Stimulated activated CD4-positive, alpha-beta T cell treated with anti-CD3 and anti-CD28 coated beads, Interleukin-1b, Interleukin-23, amount 100 ng/mL, for 1 hour (primary cell): ENCODE data around the gene ATAD3B.
"Not testable (repeated sequence)": the region's sequence is repeated elsewhere in the genome, so short reads cannot be mapped to it uniquely, and the experiment has no call there.

Experiments
- DNase-seq, 2 donors: peaks; one replicate each; pipeline ENCODE4 v3.0.0-alpha.2; 2020; ENCODE audit warnings: low read depth in 2 of 2

ATAD3B gene

DNA sequence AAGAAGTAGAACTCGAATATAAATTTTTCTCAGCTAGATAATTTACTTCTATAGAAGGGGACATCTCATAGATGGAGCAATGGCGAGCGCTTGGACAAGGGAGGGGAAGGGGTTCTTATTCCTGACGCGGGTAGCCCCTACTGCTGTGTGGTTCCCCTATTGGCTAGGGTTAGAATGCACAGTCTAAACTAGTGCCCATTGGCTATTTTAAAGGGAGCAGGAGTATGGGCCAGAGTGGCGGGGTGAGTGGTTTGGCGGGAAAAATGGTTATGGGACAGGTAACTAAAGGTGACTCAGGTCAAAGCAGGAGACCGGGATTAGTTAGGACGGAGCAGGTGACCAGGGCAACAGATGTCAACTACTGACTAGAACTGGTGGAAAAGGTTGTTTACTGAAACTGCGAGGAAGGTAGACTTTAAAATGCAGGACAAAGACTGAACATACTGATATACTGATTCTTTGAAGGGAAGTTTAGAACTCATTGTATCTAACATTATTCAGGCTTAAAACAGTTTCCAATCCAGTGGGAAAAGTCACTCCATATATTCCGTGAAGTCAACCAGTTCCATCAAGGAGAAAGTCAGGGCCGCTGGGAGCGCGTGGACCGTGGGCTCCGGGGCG lies 39.5 kb downstream of the ATAD3B start:
- DNase-seq, result no peak

DNA sequence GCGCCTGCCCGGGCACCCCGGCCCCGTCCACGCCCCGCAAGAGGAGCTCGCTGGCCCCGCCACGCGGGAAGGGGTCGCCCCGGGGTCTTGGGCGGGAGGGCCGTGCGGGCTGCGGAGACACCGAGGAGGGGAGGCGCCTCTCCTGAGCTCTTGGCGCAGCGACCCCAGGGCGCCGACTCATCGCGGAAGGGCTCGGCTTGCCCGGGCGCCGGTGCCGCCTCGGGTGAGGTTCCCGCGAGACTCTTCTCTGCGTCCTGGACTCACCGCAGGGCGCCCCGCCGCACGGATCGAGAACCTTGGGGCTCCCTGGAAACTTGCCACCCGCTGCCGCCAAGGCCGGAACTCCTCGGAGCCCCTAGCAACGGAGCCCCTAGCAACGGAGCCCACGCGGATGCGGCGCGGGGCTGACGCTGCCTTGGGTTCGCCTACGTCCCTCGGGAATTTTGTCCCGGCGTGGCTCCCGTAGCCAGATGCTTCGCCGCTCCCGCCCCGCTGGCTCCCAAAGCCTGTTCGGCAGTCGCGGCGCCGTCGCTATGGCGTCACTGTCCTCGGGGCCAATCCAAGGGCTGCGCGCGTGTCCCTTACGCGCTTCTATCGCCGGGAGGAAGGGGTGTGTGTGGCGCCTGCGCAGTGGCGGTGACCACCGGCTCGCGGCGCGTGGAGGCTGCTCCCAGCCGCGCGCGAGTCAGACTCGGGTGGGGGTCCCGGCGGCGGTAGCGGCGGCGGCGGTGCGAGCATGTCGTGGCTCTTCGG lies 40.1 kb downstream of the ATAD3B start, which contains the start of gene ATAD3A:
Gene ATAD3A (plus strand): TSS at position 630 of the 753 bp plus-strand sequence. CDS start 107 bp downstream, at position 737.
- DNase-seq, result peak; percentile 86 to 90

DNA sequence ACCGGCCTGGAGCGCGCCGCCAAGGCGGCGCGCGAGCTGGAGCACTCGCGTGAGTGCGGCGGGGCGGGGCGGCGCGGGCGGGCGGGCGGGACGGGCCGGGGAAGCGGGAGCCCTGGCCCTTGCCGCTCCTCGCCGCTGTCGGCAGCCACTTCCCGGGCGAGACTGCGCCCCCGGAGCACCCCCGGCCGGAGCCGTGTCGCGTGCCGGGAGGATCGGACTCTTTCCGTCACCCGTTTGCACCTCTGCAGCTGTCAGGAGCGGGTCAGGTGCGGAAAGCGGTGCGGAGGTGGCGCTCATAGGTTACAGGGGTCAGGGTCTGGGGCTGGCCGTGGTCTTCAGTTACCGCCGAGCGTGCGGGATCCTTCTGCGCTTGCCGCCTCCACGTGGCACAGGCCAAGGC lies 40.9 kb downstream of the ATAD3B start:
- DNase-seq, result not testable (repeated sequence)

DNA sequence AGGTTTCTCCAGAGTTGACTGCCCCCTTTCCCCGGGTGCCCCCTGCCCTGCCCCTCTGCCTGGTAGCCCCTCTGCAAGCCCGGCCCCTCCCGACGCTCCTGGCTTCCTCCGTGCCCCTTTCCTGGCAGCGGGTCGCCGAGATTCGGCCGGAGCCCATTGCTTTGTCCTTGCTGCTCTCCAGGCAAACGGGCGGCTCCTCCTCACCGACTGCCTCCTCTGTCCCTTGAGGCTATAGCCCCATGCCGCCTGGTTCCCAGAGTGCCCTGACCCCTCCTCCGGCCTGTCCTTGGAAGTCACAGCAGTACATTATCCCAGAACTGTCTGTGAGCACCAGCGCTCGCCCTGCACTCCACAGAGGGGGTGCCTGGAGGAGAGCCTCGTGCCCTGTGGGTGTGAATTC lies 42.1 kb downstream of the ATAD3B start:
- DNase-seq, result not testable (repeated sequence)

DNA sequence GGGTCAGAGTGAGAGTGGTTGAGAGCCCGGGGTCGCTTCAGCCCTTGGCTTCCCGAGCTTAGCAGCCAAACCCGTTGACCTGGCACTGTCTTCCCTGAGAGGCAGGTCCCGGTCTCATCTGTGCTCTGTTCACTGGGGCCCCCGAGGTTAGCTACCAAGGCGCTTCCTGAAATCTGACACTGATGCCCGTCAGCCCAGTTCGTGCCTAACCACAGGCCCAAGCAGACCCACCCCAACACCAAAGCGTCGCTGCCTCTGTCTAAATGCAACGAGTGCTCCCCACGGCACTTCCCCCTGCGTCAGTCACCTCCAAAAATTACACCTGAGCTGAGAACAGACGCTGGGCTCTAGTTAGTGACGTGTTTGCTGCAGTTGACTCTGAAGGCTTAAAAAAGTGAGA lies 42.8 kb downstream of the ATAD3B start:
- DNase-seq, result not testable (repeated sequence)

DNA sequence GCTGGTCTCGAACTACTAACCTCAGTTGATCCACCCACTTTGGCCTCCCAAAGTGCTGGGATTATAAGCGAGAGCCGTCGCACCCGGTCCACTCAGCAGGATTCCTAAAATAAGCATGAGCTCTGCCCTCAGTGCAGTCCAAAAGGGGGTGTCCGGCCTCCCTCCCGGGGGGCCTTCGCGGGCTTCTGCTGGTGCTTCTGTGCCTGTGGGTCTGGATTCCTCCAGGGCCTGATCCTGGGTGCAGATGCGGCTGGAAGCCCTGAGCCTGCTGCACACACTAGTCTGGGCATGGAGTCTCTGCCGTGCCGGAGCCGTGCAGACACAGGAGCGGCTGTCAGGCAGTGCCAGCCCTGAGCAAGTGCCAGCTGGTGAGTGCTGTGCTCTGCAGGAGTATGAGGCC lies 45.4 kb downstream of the ATAD3B start:
- not testable (repeated sequence) for DNase-seq

DNA sequence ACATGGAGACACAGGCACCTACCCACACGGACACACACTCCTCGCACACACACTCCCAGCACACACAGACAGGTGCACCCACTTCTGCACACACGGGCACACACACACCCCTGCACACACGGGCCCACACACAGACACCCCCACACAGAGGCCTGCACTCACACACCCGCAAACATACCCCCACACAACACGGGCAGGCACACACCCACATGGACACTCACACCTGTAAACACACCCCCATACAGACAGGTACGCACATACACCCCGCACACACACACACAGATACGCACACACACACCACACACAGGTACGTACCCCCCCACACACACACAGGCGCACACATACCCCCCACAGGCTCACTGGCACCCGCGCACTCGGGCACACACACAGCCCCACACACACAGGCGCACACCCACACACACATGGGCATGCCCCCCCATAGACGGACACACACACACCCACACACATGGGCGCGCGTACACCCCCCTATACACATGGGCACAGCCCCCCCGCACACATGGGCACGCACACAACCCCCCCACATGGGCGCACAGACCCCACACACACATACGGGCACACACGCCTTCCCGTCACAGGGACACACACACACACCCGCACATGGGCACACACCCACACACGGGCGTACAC lies 46.5 kb downstream of the ATAD3B start:
- no peak for DNase-seq

DNA sequence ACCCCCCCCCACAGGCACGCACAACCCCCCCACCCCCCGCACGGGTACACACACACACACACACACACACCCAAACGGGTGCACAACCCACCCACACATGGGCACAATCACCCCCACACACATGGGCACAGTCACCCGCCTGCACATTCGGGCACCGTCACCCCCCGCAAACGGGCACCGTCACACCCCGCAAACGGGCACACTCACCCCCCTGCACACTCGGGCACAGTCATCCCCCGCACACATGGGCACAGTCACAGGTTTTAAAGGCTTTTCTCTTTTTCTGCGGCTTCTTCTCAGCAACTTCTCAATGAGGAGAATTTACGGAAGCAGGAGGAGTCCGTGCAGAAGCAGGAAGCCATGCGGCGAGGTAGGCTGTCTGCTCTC lies 47.0 kb downstream of the ATAD3B start:
- DNase-seq, result not testable (repeated sequence)

DNA sequence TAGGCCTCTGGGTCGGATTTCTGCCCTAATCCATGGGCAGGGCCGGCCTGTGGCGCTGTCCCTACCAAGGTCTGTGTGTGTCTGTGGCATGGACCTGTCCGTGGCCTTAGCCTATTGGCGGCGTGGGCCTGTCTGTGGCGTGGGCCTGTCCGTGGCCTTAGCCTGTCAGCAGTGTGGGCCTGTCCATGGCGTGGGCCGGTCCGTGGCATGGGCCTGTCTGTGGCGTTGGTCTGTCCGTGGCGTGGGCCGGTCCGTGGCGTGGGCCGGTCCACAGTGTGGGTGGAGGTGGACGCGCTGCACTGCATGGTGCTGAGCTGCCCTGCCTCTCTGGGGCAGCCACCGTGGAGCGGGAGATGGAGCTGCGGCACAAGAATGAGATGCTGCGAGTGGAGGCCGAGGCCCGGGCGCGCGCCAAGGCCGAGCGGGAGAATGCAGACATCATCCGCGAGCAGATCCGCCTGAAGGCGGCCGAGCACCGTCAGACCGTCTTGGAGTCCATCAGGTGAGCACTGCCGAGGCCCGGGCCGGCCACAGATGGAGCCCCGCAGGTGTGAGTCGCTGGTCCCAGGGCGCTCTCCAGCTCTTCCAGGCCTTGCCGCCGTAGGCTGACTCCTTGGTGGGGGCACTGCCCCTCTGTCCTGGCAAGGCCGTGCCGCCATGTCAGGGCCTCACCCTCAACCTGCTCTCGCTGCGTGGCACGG lies 48.4 kb downstream of the ATAD3B start:
- not testable (repeated sequence) for DNase-seq

DNA sequence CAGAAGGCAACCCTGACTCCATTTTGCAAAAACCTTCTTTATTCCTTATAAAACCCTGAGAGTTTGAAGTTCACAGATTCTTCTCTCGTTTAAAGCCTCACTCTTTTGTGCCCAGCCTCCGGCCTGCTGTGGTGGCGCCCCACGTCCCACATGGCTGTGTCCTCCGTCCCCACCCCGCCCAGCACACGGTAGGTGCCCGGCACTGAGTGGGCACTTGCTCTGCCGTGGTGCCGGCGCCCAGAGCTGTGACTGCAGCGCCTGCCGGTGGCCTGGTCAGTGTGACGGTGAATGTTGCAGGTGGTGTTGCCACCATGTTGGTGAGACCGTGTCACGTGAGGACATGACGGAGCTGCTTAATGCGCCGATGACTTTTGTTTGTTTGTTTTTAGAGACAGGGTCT lies 49.8 kb downstream of the ATAD3B start:
- no peak for DNase-seq

DNA sequence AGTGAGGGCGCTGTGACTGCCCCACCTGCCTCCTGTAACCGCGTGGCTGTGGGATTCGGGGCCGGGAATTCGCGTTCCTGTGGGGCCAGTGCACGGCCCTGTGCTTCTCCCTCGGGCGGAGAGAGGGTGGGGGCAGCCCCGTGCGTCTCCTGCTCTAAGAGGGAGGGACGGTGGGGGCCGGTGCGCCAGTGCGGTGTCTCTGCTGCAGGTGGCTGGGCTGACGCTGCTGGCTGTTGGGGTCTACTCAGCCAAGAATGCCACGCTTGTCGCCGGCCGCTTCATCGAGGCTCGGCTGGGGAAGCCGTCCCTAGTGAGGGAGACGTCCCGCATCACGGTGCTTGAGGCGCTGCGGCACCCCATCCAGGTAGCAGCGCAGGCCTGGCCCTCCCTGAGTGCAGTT lies 51.0 kb downstream of the ATAD3B start:
- DNase-seq, result not testable (repeated sequence)

DNA sequence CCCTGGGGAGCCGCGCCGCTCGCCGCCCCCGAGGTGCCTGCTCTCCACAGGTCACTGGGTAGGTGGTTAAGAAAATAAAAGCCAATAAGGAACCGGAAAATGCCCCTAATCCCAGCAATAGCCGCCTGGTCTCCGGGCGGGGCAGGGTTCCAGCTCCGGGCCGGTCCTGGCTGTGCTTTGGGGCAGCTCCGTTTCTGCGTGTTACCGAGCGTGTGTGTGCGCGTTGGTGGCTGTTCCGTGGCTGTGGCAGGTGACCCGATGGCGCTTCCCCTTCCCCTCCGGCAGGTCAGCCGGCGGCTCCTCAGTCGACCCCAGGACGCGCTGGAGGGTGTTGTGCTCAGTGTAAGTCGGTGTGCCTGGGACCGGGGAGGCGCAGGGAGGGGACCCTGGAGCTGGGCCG lies 51.7 kb downstream of the ATAD3B start:
- not testable (repeated sequence) for DNase-seq

DNA sequence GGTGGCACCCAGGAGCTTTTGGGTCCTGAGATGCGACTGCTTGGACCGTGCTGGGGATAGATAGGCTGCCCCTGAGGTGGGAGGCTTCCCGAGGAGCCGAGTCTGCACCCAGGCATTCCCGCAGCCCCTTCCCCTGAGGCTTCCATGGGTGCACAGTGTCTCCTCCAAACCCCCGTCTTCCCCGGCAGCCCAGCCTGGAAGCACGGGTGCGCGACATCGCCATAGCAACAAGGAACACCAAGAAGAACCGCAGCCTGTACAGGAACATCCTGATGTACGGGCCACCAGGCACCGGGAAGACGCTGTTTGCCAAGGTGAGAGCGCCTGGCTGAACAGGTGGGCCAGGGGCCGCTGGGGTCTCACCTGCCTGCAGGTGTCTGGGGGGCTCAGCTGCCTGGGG lies 52.1 kb downstream of the ATAD3B start:
- DNase-seq, result not testable (repeated sequence)

DNA sequence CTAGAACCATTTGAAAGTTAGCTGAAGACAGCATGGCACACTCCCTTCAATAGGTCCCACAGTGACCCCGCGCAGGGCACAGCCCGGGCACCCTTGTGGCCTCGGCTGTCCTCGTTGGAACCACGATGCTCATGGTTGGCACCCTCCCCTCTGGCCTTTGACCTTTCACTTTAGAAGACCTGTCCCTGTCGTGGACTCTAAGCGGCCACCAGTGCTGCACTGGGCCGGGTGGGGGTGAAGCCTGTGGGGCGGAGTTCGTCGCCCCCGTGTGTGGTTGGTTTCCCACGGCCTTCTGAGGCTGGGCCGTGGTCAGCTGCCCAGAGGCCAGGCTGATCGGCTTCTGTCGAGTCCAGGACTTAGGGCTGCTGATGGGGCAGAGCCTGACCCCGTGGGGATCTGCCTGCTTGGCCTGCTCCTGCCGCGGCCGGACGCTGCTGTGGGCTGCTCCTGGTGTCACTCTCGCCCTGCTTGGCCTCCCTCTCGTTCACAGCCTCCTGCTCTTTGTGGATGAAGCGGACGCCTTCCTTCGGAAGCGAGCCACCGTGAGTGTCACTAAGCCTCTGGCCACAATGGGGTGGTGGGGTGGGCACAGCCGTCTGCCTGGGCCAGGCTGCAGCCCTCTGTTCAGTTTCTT lies 53.3 kb downstream of the ATAD3B start:
- DNase-seq, result not testable (repeated sequence)

DNA sequence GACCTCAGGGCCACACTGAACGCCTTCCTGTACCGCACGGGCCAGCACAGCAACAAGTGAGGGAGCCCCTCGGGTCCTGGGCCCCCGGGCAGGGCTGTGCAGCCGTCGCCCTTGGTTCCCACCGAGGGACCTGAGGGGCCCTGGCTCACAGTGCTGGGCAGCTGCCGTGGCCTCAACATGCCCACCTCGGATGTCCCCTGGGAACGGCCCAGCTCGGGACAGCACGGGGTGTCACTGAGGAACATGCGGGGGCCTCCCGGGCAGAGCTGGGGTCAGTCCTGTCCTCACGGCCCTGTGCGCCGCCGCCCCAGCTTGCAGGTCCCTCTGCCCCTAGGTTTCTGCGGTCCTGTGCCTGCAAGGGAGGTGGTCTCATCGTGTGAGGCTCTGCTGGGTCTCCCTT lies 54.9 kb downstream of the ATAD3B start:
- DNase-seq, result not testable (repeated sequence)

DNA sequence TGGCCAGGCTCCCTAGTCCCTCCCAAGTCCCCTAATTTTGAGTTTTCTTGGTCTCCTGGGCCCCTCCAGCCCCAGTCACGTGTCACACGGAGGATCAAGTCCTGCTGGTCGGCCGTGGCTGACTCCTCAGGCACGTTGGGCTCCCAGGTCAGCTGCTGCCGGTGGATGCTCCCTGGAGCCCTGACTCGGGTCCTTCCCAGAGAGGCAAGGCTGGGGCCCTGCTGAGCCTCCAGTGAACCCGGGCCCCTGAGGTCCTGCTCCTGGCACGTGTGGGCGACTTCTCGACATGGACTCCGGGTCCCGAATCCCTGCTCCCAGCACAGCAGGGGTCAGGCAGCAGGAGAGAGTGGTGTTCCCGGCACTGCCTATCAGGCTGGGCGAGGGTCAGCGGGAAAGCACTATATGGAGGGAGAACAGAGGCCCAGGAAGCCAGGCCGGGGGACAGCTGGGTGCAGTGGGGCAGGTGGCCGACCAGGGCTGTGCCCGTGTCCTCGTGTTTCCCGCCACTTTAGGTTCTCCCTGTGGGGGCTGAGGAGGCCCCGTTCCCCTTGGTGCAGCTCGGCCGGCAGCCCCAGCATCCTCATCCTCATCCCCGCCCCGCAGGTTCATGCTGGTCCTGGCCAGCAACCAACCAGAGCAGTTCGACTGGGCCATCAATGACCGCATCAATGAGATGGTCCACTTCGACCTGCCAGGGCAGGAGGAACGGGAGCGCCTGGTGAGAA lies 55.7 kb downstream of the ATAD3B start:
- no peak for DNase-seq

DNA sequence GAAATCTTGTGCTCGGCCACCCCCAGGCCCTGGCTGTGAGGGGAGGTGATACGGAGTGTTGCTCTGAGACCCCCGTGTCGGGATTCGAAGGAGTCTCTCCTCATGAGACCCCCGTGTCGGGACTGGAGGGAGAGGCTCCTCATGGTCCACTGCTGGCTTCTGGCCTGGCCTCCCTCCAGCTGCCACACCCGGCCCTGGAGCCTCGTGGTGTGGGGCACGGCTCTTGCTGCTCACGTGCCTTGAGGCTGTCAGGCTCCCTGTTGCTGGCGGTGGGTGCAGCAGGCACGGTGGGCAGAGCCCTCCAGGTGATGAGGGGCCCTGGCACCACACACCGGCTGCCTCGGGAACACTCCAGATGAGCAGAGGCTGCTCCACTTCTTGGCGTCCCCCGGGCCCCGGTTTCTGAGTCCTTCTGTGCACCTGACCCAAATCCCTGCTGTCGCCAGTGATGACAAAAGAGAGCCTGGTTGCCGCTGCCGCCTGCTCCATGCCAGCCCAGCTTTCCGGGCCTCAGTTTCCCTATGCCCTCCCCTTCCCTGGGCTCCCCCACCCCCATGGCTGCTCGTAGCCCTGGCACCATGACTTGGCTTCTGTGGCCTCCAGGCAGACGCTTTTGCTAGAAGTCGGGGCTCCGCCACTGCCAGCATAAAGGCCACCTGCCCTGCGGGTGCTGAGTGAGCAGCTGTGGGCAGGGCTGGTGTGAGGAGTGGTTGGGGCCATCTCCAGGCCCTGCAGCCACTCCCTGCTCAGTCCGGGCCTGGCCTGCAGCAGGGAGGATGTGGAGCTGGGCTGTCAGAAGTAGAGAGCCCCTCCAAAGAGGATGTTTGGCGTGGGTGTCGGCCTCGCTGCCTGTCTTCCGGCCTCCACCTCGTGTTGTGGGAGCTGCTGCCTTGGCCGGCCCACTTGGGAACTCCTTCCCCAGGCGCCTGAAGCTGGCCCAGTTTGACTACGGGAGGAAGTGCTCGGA lies 57.0 kb downstream of the ATAD3B start:
- no peak for DNase-seq

DNA sequence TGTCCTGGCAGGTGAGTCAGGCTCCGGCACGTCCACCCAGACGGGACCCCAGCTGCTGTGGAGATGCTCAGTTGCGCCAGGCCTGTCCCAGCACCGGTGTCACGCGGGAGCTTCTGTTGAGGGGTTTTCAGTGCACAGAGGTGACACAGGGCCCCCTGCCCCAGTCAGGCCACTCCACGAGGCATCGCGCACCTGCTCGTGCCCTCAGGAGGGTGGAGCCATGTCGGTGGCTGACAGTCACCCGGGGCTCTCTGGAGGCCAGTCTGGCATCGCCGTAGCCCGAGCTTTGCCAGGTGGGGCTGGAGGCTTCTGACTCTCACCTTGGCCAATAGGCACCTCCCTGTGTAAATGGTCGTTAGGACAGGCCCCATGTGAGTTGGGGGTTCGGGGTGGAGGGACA lies 57.8 kb downstream of the ATAD3B start:
- no peak for DNase-seq

DNA sequence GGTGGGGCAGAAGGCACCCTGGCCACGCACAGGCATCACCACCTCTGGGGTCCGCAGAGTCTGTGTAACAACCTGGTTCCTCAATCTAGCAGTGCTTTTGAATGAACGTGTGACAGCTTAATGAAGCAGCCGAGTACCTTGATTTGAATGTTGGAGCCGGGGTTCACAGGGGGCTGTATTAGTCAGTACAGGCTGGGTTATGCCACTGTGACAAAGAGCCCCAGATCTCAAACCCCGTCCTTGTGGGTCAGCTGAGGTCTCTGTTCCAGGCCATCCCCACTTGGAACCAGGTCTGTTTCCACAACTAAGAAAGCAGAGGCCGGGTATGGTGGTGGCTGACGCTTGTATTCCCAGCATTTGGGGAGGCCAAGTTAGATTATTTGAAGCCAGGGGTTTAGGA lies 58.4 kb downstream of the ATAD3B start:
- no peak for DNase-seq

DNA sequence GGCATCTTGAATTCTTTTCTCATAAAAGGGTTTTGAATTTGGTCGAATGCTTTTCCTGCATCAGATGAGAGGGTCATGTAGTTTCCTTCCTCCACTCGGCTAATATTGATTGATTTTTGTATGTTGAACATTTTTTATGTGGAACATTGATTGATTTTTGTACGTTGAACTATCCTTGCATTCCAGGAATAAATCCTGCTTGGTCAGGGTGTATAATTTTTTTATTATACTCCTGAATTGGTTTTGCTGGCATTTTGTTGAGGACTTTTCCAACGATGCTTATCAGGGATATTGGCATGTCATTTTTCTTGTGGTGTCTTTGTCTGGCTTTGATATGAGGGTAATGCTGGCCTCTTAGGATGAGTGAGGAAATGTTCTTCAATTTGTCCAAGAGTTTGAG lies 60.4 kb downstream of the ATAD3B start:
- DNase-seq, result no peak
